Coronary artery (tissue), 2 donors: ENCODE results near the gene POPDC2.

Experiments
- DNase-seq: peaks from one replicate; pipeline ENCODE4 v3.0.0-alpha.2; 2017; ENCODE audit warnings: low spot score
- H3K27ac ChIP-seq, 2 donors: fragments of 200-600 bp; sonication (generic); one replicate each; pipeline ENCODE4 v1.5.1; 2016 to 2019
- H3K4me3 ChIP-seq: fragments of 200-600 bp; sonication (generic); 2 replicates; pipeline ENCODE4 v1.5.1; 2016; ENCODE audit warnings: mild to moderate bottlenecking, moderate library complexity
- TF ChIP-seq, protein P1 (sequence below): fragments of 200-600 bp; sonication (generic); IDR thresholded peaks from one replicate; pipeline ENCODE4 v1.5.1; 2019; ENCODE audit warnings: antibody characterized with exemption

The POPDC2 gene

DNA sequence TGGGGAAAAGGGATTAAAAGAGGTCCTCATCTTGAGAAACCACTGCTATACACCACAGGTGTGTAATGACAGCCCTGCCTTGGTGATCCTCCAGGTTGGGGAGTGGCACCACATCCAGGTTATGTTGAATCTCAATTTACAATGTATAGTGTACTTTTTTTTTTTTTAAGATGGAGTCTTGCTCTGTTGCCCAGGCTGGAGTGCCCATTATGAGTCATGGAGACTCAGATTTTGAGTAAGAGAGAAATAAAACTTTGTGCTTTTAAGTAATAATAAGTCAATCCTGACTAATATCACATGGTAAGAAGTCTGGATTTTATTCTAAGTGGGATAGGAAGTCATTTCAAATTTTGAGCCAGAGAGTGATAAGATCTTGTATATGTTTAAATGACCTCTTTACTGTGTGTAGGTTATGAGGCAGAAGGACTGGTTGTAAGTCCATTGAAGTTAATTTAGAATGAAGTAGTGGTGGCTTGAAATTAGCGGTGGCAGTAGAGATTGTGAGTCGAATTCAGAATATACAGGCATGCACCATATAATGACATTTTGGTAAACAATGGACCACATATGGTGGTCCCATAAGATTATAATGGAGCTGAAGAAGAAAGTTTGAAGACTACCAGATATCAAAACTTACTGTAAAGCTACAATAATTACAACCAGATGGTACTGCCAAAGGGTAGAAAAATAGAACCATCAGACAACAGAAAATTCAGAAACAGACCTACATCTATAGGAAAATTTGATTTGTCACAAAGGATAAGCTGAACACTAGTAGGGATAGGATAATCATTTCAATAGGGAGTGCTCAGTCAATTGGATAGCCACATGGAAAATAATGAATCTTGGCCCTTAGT, 20.7 kb downstream of the POPDC2 start:
- Histone ChIP-seq H3K4me3 (no peak overlapping the region), H3K27ac (peak overlapping the region in 1 of 2 donors; percentile 87)

DNA sequence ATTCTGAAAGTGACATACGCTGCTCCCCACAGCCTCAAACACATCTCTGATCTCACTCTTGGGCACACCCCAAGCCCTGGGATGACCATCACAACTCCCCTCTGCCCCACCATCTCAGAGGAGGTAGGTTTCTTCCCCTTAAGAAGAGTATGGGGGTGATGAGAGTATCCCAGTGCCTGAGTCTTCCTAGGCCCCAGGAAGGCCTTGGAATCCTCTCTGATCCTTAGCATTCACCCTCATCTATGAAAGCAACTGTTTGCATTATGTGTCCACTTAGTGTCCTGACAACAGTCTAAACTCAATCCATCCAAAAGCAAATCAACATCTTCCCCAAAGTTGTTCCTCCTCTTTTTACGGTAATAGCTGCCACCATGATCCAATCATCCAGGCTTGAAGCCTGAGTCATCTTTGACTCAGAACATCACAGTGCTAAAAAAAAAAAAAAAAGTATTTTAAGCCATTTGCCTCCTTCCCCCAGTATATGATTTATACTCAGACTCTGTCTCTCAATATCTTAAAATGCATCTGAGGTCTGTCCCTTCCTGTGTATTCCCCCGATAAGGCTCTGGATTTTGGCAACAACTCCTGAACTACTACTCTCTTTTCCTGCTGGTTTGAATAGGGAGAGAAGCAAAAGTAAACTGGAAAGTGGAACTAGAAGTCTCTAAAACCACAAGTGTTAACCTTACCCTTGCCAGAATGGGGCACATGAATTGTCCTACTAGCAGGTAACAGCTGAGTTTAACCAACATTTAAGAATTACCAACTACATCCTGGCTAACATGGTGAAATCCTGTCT, 22.5 kb downstream of the POPDC2 start:
- H3K27ac ChIP-seq = peak overlapping the region; percentile 57 to 87
- TF ChIP-seq, protein P1, sequence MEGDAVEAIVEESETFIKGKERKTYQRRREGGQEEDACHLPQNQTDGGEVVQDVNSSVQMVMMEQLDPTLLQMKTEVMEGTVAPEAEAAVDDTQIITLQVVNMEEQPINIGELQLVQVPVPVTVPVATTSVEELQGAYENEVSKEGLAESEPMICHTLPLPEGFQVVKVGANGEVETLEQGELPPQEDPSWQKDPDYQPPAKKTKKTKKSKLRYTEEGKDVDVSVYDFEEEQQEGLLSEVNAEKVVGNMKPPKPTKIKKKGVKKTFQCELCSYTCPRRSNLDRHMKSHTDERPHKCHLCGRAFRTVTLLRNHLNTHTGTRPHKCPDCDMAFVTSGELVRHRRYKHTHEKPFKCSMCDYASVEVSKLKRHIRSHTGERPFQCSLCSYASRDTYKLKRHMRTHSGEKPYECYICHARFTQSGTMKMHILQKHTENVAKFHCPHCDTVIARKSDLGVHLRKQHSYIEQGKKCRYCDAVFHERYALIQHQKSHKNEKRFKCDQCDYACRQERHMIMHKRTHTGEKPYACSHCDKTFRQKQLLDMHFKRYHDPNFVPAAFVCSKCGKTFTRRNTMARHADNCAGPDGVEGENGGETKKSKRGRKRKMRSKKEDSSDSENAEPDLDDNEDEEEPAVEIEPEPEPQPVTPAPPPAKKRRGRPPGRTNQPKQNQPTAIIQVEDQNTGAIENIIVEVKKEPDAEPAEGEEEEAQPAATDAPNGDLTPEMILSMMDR = no peak
- no peak for DNase-seq
- H3K4me3 ChIP-seq = no peak overlapping the region

More for the DNA sequence above, 20.7 kb downstream of the POPDC2 start:
- TF ChIP-seq, protein P1 = no peak
- no peak for DNase-seq

DNA sequence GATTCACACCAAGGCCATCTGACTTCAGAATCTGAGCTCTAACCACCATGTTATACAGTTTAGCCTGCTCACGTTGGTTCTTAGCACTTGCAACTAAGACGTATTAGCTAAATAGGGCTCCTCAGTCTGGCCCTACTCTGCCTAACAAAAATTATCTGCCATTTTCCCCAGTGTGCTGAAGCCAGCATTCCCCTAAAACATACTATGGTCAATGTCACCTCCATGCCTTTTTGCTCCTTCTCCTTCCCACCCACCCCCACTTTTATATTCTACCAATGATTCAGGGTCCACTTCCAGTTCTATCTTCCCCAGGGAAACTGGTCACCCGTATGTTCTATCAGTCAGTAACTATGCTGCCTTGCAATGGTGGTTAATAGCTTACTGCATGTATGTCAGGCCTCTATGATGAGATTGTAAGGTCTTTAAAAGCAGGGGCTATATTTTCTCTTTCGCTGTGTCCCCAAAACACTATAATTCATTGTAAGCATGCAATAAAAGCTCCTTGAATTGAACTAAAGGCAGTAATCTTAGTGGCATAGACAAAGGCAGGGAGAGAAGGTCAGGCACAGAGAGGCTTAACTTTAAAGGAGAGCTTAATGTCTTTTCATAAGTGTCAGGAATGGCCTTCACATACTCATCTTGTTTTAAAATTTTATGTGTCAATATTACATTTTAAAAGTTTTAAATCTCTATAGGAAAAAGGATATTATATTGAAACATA, 23.3 kb downstream of the POPDC2 start:
- Histone ChIP-seq H3K27ac (peak overlapping the region in 1 of 2 donors; percentile 87), H3K4me3 (no peak overlapping the region)
- TF ChIP-seq, protein P1 = no peak
- DNase-seq = no peak

DNA sequence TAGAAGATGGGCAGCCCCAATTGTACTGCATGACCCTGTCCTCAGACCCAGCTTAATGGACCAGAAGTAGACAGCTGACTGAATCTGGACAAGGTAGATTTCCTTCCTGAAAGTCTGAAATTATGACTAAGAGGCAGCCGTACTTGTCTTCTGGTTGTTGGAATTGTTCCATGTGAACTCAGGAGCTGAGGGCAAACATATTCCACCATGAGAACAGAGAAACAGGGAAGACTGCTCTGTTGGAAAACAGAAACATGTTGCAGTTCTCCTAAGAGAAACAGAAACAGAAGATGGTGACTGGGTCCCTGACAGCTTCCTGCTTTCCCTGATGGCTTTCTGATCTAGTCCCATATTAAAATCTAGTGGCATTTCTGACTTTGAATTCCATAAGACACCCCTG, 24.1 kb downstream of the POPDC2 start:
- Histone ChIP-seq H3K27ac (peak overlapping the region in 1 of 2 donors; percentile 87), H3K4me3 (no peak overlapping the region)
- DNase-seq = no peak
- TF ChIP-seq, protein P1 = no peak

DNA sequence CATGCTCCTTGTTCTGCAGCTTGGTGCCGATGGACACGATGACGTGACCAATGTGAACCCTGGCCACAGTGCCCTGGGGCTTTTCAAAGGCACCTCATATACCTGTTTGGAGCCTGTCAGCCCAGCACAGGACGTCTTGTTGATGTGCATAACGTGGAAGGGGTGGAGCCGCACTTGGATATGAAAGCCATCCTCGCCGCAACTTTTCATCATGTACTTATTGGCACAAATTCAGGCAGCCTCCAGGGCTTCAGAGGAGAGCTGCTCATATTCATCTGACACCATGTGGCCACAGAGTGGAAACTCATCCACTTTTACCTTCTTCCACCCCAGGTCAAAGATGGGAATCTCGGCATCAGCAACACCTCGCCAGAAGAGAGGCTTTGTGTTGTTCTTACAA, 24.7 kb downstream of the POPDC2 start:
- Histone ChIP-seq H3K4me3 (no peak overlapping the region), H3K27ac (peak overlapping the region in 1 of 2 donors; percentile 9)
- DNase-seq = no peak
- TF ChIP-seq, protein P1 = no peak

DNA sequence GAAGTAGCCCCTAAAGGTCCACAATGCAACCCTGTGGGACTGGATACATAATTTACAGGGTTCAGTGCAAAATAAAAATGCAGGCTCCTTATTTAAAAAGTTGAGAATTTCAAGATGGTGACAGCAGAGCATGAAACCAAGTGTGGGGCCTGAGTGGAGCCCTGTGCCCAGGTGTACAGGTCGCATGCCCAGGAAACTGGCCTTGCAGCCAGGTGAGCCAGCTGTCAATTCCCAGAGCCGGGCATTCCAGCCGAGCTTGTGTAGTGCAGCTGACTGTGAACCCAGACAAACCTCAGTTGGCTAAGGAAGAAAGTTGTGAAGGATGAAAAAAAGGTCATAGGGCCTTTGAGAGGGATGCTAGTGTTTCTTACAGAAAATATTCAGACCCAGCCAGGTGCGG, 27.6 kb downstream of the POPDC2 start:
- Histone ChIP-seq H3K4me3 (no peak overlapping the region), H3K27ac (no peak overlapping the region)
- no peak for DNase-seq
- TF ChIP-seq, protein P1 = no peak
